MCF 10A (cell line): Measurements from ENCODE around the gene PNPT1. TPM values are rescaled to one million over a fixed set of nuclear protein-coding genes. Genes with fewer than 3 reads are reported as not detected.

Experiments
- BruUV-seq: library from RNA; stranded (reverse); fragments of 400-500 nt; replicated peaks from 2 replicates; lab custom pipeline; 2021; lab: Mats Ljungman, UMichigan
- CTCF ChIA-PET: fragments of 300-600 bp; sonication (Branson Sonifier 250); formaldehyde crosslinking; extraction: SDS; loops from one replicate; lab custom pipeline; 2021; ENCODE audit warnings: antibody characterized with exemption, inconsistent platforms; lab: Yijun Ruan, JAX
- POLR2A ChIA-PET: fragments of 300-600, 350-650 bp; sonication (Branson Sonifier 250); formaldehyde crosslinking; extraction: SDS; loops from one replicate; lab custom pipeline; 2020; ENCODE audit warnings: antibody characterized with exemption, inconsistent platforms; lab: Yijun Ruan, JAX
- DNase-seq: peaks from one replicate; pipeline ENCODE4 v3.0.0-alpha.2; 2018; ENCODE audit not compliant: unreplicated experiment
- H3K27ac Mint-ChIP-seq: one replicate; pipeline ENCODE4 v1.8.0; 2022; ENCODE audit warnings: mild to moderate bottlenecking, low read depth, mixed read lengths; ENCODE audit not compliant: unreplicated experiment
- H3K27me3 Mint-ChIP-seq: one replicate; pipeline ENCODE4 v1.8.0; 2022; ENCODE audit warnings: mixed read lengths; ENCODE audit not compliant: insufficient read depth, unreplicated experiment
- H3K36me3 Mint-ChIP-seq: one replicate; pipeline ENCODE4 v1.8.0; 2022; ENCODE audit warnings: mild to moderate bottlenecking, moderate library complexity, mixed read lengths; ENCODE audit not compliant: insufficient read depth, unreplicated experiment
- H3K4me1 Mint-ChIP-seq: one replicate; pipeline ENCODE4 v1.8.0; 2022; ENCODE audit warnings: mixed read lengths; ENCODE audit not compliant: insufficient read depth, unreplicated experiment
- H3K4me3 Mint-ChIP-seq: one replicate; pipeline ENCODE4 v1.8.0; 2022; ENCODE audit warnings: mild to moderate bottlenecking, moderate library complexity, mixed read lengths; ENCODE audit not compliant: unreplicated experiment
- H3K9me3 Mint-ChIP-seq: one replicate; pipeline ENCODE4 v1.8.0; 2022; ENCODE audit warnings: mixed read lengths; ENCODE audit not compliant: unreplicated experiment
- CTCF ChIP-seq: fragments of 200-600 bp; IDR thresholded peaks from one replicate; pipeline ENCODE4 v1.8.0; 2022; ENCODE audit warnings: antibody characterized with exemption, mild to moderate bottlenecking; ENCODE audit not compliant: unreplicated experiment
- intact Hi-C: fragments of 100-400 bp; cut with micrococcal nuclease; formaldehyde crosslinking; loops from 2 replicates; pipeline ENCODE4 v1.14.1; 2022
- total RNA-seq: library from RNA; stranded (reverse); gene quantifications from 2 replicates; pipeline ENCODE4 v1.2.3, GENCODE V29; 2022

The PNPT1 gene
- total RNA-seq, 1 experiment from 2014 or later = 56.8 TPM

DNA sequence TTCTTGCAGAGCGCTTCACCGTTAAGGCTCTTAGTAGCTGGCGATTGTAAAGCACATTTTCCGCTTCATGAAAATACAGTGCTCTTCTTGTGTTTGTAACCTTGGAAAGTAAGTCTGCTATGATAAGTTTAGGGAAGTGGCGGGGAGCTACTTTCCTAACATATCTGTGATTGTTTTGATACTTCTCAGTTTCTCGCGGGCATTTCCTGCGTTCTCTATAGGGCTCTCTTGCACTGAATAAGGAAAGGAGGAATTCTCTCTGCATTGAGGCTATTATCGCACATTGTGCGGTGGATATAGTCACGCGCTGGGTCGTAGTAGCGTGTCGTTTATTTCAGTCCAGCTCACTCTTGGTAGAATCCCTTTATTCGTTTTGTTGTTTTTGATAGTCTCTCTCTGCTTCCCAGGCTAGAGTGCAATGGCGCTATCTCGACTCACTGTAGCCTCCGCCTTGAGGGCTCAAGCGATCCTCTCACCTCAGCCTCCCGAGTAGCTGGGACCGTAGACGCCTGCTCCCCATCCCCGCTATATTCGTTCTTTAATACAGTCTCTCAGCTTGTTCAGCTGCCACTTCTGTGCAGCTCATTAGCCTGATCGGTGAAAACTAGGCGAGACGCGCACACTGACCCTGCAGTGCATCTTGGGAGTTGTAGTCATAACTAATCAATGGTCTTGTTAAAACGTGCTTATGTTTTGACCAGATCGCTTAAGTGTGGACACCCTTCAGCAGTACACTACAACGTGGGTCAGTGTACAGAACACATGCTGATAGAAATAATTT is 75.2 kb downstream of the PNPT1 start:
- TF ChIP-seq CTCF = no peak
- BruUV-seq = no TSS peak
- H3K4me3 Mint-ChIP-seq = no peak overlapping the region
- H3K4me1 Mint-ChIP-seq = peaks cover 12% of the 10 kb centered on the region
- POLR2A ChIA-PET = interaction anchor here (0.5 to 3.0 kb wide), 43 partner anchors 8 to 1665 kb away, joined by 3 to 37 read pairs (median 3); partner anchors contain the start of genes CCDC88A, CFAP36, CLHC1 and PNPT1
- intact Hi-C loops = no loop called here
- no peak overlapping the region for H3K27ac Mint-ChIP-seq
- peak; percentile 72 for DNase-seq
- peaks cover 21% of the 10 kb centered on the region for H3K36me3 Mint-ChIP-seq
- CTCF ChIA-PET = interaction anchor here (0.6 to 1.0 kb wide), 8 partner anchors 10 to 153 kb away, joined by 3 to 5 read pairs (median 4); no protein-coding TSS in a partner anchor
- no peaks in the 10 kb centered on the region for H3K27me3 Mint-ChIP-seq
- H3K9me3 Mint-ChIP-seq = no peaks in the 10 kb centered on the region

DNA sequence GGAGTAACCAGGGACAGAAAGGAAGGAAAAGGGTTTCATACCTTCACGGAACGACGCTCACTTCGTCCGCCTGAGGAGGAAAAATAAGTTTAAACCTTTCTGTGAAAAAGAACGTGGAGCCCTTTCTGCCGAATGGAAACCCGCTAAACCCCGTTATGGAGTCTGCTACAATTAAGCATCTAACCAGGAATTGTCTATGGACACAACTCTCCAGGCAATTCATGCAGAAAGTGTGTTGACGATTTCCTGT is 75.7 kb downstream of the PNPT1 start:
- ChIA-PET CTCF (interaction anchor here (0.6 to 1.0 kb wide), 7 partner anchors 11 to 154 kb away, joined by 3 to 5 read pairs (median 3); no protein-coding TSS in a partner anchor), POLR2A (interaction anchor here (0.6 to 3.0 kb wide), 42 partner anchors 9 to 1838 kb away, joined by 3 to 37 read pairs (median 4); partner anchors contain the start of genes CCDC88A, CFAP36, CLHC1 and PNPT1)
- no peaks in the 10 kb centered on the region for H3K27me3 Mint-ChIP-seq
- BruUV-seq = TSS peak; percentile 65
- peaks cover 12% of the 10 kb centered on the region for H3K4me1 Mint-ChIP-seq
- intact Hi-C loops = no loop called here
- no peak for DNase-seq
- TF ChIP-seq CTCF = no peak
- H3K36me3 Mint-ChIP-seq = peaks cover 26% of the 10 kb centered on the region
- H3K4me3 Mint-ChIP-seq = no peak overlapping the region
- no peak overlapping the region for H3K27ac Mint-ChIP-seq
- no peaks in the 10 kb centered on the region for H3K9me3 Mint-ChIP-seq

DNA sequence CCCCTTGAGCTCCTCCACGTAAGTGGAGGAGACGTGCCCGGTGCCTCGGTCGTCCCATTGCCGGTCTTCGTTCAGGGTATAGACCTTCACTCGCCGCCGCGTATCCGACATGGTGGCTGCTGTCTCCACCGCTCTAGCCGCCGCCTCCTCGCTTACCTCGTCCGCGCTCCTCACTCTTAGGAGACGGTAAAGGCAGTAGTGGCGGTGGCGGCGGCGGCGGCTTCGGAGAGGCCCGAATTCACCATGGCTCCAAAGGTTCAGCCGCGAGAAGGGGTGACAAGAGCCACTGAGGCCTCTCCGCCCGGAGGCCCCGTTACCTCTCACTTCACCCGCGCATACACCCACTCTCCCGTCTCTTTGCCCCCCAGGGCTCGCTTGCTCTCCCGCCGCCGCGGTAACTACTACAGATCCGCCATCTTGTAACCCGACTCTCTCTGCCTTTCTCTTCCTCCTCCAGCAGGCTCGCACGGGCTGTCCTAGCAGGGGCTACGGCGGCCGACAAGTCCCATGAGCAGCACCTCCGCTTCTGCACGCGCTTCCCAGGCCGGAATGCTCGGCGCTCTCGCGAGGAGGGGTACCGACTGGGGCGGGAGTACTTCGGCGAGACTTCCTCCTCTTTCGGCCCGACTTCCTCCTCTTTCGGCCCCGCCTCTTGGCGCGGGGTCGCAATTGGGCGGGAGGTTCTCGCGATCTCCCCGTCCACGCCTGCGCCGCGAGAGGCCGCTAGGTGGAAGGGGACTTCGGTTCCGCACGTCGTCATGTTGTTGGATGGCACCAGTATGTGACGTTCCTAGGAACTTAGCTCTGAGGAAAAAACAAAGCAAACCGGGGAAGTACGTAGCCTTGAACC is 76.2 kb downstream of the PNPT1 start, which contains the start of gene PPP4R3B:
Gene PPP4R3B (minus strand): TSS at position 448 of the 850 bp plus-strand sequence. CDS start 337 bp downstream, at position 111.
- Mint-ChIP-seq H3K4me3 (no peak within 1 kb of the TSS), H3K9me3 (no peaks in the 10 kb centered on the region), H3K27ac (no peak within 1 kb of the TSS), H3K36me3 (peaks cover 32% of the 10 kb centered on the region), H3K27me3 (no peaks in the 10 kb centered on the region), H3K4me1 (peaks cover 12% of the 10 kb centered on the region)
- BruUV-seq = TSS peak; percentile 34
- peak; percentile 8 for TF ChIP-seq CTCF
- peak; percentile 99 for DNase-seq
- intact Hi-C loops = no loop called here
- POLR2A ChIA-PET = interaction anchor here (0.6 to 3.0 kb wide), 43 partner anchors 8 to 1837 kb away, joined by 3 to 37 read pairs (median 4); partner anchors contain the start of genes CCDC88A, CFAP36, CLHC1 and PNPT1
- CTCF ChIA-PET = interaction anchor here (0.9 to 1.0 kb wide), 5 partner anchors 11 to 154 kb away, joined by 3 to 5 read pairs (median 4); no protein-coding TSS in a partner anchor
